Inflammatory macrophage treated with lipopolysaccharide for 4 hours (primary cell): ENCODE measurements around the gene HOXD10.

Source experiments
- DNase-seq: peaks from one replicate; pipeline ENCODE4 v3.0.0-alpha.2; 2020

Gene HOXD10

DNA sequence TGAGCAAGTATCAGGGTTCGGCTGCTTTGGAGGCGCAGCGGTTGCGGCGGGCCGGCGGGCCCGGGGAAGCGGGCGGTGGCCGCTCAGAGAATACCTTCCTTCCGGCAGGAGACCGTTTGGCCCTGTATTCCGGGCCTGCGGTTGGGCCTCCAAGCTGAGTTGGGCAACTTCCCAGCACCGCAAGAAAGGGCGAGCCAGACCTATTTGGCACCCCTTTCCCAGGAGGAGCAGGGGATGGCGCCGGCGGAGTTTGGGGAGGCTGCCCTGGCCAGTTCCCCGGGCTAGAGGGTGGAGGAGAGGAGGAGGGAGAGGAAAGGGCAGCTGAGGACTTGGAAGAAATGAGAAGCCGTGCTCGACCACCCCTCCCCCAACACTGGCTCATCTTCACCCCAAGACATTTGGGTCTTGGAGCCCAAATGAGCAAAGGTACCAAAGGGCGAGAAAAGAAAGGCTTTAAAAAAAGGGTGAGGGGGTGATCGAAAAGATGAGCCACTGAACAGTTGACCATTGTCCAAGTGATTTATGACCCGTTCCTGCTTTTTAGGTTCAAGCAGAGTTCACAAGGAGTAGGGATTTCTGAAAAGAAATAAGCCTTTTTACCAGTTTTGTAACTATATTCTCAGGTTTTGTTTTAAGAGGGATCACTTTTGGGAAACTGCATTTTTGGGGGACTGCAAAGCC, 48.9 kb downstream of the HOXD10 start:
- DNase-seq = no peak

DNA sequence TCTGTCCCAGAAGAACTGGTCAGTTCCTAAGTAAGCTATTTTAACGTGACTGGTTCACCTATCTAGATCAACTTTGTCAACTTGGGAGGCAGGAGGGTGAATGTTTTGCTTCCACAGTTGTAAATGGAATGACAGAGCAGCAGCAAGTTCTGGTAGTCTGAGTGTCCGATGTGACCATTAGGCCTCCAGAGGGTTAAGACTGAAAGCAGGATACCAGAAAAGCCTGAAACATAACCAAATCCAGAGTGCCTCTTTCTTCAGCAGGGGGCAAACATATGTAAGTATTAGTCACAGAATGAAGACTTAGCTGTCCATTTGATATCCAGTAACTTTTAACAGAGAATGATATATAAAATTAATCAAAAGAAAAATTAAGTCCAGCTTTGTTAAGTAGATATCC, 49.7 kb downstream of the HOXD10 start:
- DNase-seq = no peak

DNA sequence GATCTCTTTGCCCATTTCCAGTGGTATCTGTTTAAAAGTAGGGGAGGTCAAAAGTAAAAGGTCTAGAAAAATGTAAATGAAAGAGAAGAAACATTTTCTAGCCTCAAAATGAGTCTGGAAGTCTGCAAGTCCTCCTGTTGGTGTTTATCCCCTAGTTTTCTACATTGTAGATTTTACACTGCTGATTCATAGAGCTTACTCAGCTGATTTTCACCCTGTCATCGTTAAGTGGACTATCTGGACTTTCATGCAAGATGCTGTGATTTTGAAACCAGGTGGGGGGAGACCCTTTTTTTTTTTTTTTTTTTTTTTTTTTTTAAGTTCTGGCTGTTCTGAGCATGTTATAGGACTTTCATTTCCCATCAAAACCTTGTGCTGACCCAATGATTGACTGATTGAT, 50.8 kb downstream of the HOXD10 start:
- DNase-seq = no peak

DNA sequence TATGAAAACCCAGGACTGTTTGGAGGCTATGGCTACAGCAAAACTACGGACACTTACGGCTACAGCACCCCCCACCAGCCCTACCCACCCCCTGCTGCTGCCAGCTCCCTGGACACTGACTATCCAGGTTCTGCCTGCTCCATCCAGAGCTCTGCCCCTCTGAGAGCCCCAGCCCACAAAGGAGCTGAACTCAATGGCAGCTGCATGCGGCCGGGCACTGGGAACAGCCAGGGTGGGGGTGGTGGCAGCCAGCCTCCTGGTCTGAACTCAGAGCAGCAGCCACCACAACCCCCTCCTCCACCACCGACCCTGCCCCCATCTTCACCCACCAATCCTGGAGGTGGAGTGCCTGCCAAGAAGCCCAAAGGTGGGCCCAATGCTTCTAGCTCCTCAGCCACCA, 52.6 kb downstream of the HOXD10 start:
- DNase-seq = no peak
